ENCODE results near the gene GIN1. TPM values are rescaled to one million over a fixed set of nuclear protein-coding genes. Genes with fewer than 3 reads are reported as not detected.
A peak's percentile ranks its signal among the peaks of the same experiment; 100 is the strongest.

GIN1 gene
- total RNA-seq, 1 experiment from 2014 or later: 5.7 TPM

GRCh38 chr5:103111468-103111867, 8.5 kb downstream of the GIN1 start:
- Mint-ChIP-seq H3K4me1 (peaks cover 24% of the 10 kb centered on the region), H3K9me3 (peaks cover 6% of the 10 kb centered on the region), H3K27me3 (ENCODE audit: low read depth) (no peaks in the 10 kb centered on the region), H3K36me3 (no peaks in the 10 kb centered on the region), H3K4me3 (no peak overlapping the region), H3K27ac (no peak overlapping the region)
- DNase-seq (ENCODE audit: low spot score) (no peak), ATAC-seq (peak; percentile 30)
- CTCF ChIA-PET: no interaction called here
- POLR2A ChIA-PET: no interaction called here
- TF ChIP-seq MAX (CRISPR knock-in tag; IDR thresholded peaks at IDR 0.05) (no peak), NFATC4 (CRISPR knock-in tag; IDR thresholded peaks at IDR 0.05) (no peak), JAZF1 (CRISPR knock-in tag; IDR thresholded peaks at IDR 0.05) (no peak), FOXJ3 (CRISPR knock-in tag; IDR thresholded peaks at IDR 0.05; ENCODE audit: borderline replicate concordance) (no peak), EMX1 (CRISPR knock-in tag; IDR thresholded peaks at IDR 0.05) (no peak), TCF7 (CRISPR knock-in tag; IDR thresholded peaks at IDR 0.05; ENCODE audit: low read depth) (no peak), ELF4 (CRISPR knock-in tag; IDR thresholded peaks at IDR 0.05; ENCODE audit: low read depth) (no peak), NR3C1 (CRISPR knock-in tag; conservative IDR thresholded peaks at IDR 0.05; ENCODE audit: low read depth) (no peak), RORB (CRISPR knock-in tag; IDR thresholded peaks at IDR 0.05) (no peak), NFE2L1 (CRISPR knock-in tag; IDR thresholded peaks at IDR 0.05) (no peak), PREB (CRISPR knock-in tag; IDR thresholded peaks at IDR 0.05; ENCODE audit: borderline replicate concordance) (no peak), ZNF232 (CRISPR knock-in tag; IDR thresholded peaks at IDR 0.05) (no peak), ZNF512 (CRISPR knock-in tag; IDR thresholded peaks at IDR 0.05; ENCODE audit: borderline replicate concordance) (no peak), ARID4B (CRISPR knock-in tag; IDR thresholded peaks at IDR 0.05; ENCODE audit: borderline replicate concordance) (no peak)
- TF ChIP-seq, protein P1, sequence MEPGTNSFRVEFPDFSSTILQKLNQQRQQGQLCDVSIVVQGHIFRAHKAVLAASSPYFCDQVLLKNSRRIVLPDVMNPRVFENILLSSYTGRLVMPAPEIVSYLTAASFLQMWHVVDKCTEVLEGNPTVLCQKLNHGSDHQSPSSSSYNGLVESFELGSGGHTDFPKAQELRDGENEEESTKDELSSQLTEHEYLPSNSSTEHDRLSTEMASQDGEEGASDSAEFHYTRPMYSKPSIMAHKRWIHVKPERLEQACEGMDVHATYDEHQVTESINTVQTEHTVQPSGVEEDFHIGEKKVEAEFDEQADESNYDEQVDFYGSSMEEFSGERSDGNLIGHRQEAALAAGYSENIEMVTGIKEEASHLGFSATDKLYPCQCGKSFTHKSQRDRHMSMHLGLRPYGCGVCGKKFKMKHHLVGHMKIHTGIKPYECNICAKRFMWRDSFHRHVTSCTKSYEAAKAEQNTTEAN (CRISPR knock-in tag; IDR thresholded peaks at IDR 0.05): no peak
- TF ChIP-seq, protein P2, sequence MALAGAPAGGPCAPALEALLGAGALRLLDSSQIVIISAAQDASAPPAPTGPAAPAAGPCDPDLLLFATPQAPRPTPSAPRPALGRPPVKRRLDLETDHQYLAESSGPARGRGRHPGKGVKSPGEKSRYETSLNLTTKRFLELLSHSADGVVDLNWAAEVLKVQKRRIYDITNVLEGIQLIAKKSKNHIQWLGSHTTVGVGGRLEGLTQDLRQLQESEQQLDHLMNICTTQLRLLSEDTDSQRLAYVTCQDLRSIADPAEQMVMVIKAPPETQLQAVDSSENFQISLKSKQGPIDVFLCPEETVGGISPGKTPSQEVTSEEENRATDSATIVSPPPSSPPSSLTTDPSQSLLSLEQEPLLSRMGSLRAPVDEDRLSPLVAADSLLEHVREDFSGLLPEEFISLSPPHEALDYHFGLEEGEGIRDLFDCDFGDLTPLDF (CRISPR knock-in tag; IDR thresholded peaks at IDR 0.05): no peak

- ATAC-seq: no peak
- Mint-ChIP-seq H3K27me3 (ENCODE audit: low read depth) (no peaks in the 10 kb centered on the region), H3K4me3 (no peak overlapping the region), H3K9me3 (peaks cover 6% of the 10 kb centered on the region), H3K36me3 (no peaks in the 10 kb centered on the region), H3K4me1 (peaks cover 24% of the 10 kb centered on the region), H3K27ac (peak overlapping the region; percentile 71; the same call in 1 of the 2 replicates)
- CTCF ChIA-PET: no interaction called here
- POLR2A ChIA-PET: no interaction called here
- DNase-seq (ENCODE audit: low spot score): no peak
- TF ChIP-seq, protein P3, sequence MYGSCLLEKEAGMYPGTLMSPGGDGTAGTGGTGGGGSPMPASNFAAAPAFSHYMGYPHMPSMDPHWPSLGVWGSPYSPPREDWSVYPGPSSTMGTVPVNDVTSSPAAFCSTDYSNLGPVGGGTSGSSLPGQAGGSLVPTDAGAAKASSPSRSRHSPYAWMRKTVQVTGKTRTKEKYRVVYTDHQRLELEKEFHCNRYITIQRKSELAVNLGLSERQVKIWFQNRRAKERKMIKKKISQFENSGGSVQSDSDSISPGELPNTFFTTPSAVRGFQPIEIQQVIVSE (CRISPR knock-in tag; IDR thresholded peaks at IDR 0.05; ENCODE audit: borderline replicate concordance): no peak
- no peak for TF ChIP-seq PRRX2 (CRISPR knock-in tag; IDR thresholded peaks at IDR 0.05)
Observed at GRCh38 chr5:103110403-103110802, 9.5 kb downstream of the GIN1 start.
